Neural progenitor cell (in vitro differentiated cells): ENCODE data around the gene FXYD2. TPM values are rescaled to one million over a fixed set of nuclear protein-coding genes. Genes with fewer than 3 reads are reported as not detected.

ENCODE experiments used
- DNase-seq: peaks from one replicate; pipeline ENCODE4 v3.0.0-alpha.2; 2016; ENCODE audit warnings: low spot score
- H2AFZ ChIP-seq: fragments of 200-600 bp; sonication (generic); replicated peaks from 2 replicates; pipeline ENCODE4 v1.6.1; 2016; ENCODE audit warnings: antibody characterized with exemption
- H3F3A ChIP-seq: fragments of 200-600 bp; sonication (generic); 2 replicates; pipeline ENCODE4 v1.6.1; 2016; ENCODE audit warnings: antibody characterized with exemption, low read depth
- H3K27ac ChIP-seq: fragments of 200-600 bp; sonication (generic); 2 replicates; pipeline ENCODE4 v1.5.1; 2016; ENCODE audit warnings: mild to moderate bottlenecking
- H3K27me3 ChIP-seq: fragments of 200-600 bp; sonication (generic); 2 replicates; pipeline ENCODE4 v1.6.1; 2016; ENCODE audit warnings: mild to moderate bottlenecking, moderate library complexity
- H3K36me3 ChIP-seq: fragments of 200-600 bp; sonication (generic); 2 replicates; pipeline ENCODE4 v1.5.1; 2016
- H3K4me1 ChIP-seq: fragments of 200-600 bp; sonication (generic); 2 replicates; pipeline ENCODE4 v1.6.1; 2016; ENCODE audit warnings: mixed run types
- H3K4me2 ChIP-seq: fragments of 200-600 bp; sonication (generic); 2 replicates; pipeline ENCODE4 v1.6.1; 2016
- H3K4me3 ChIP-seq: fragments of 200-600 bp; sonication (generic); 2 replicates; pipeline ENCODE4 v1.5.1; 2016
- H3K79me2 ChIP-seq: fragments of 200-600 bp; sonication (generic); 2 replicates; pipeline ENCODE4 v1.6.1; 2016; ENCODE audit warnings: low read depth
- H3K9ac ChIP-seq: fragments of 200-600 bp; sonication (generic); 2 replicates; pipeline ENCODE4 v1.6.1; 2016
- H3K9me3 ChIP-seq: fragments of 200-600 bp; sonication (generic); 2 replicates; pipeline ENCODE4 v1.5.1; 2016; ENCODE audit warnings: low read depth
- H4K20me1 ChIP-seq: fragments of 200-600 bp; sonication (generic); 2 replicates; pipeline ENCODE4 v1.6.1; 2016; ENCODE audit warnings: low read depth
- H3K27ac Mint-ChIP-seq: 3 replicates; pipeline ENCODE4 v1.8.0; 2021; ENCODE audit warnings: mixed read lengths
- H3K27me3 Mint-ChIP-seq: 2 replicates; pipeline ENCODE4 v1.8.0; 2022; ENCODE audit warnings: low read depth, mild to moderate bottlenecking, inconsistent platforms, moderate library complexity, mixed read lengths; ENCODE audit not compliant: insufficient read depth
- H3K36me3 Mint-ChIP-seq: 3 replicates; pipeline ENCODE4 v1.8.0; 2021; ENCODE audit warnings: mixed read lengths
- H3K4me1 Mint-ChIP-seq: 3 replicates; pipeline ENCODE4 v1.8.0; 2021; ENCODE audit warnings: mixed read lengths
- H3K4me3 Mint-ChIP-seq: 3 replicates; pipeline ENCODE4 v1.8.0; 2021; ENCODE audit warnings: mild to moderate bottlenecking, moderate library complexity, mixed read lengths
- H3K9me3 Mint-ChIP-seq: 3 replicates; pipeline ENCODE4 v1.8.0; 2020; ENCODE audit warnings: mixed read lengths
- EZH2 ChIP-seq: fragments of 200-600 bp; sonication (generic); IDR thresholded peaks from 2 replicates; pipeline ENCODE4 v1.6.1; 2017; ENCODE audit warnings: antibody characterized with exemption, mild to moderate bottlenecking, moderate library complexity
- EZH2phosphoT487 ChIP-seq: fragments of 200-600 bp; sonication (generic); IDR thresholded peaks from 2 replicates; pipeline ENCODE4 v1.6.1; 2017; ENCODE audit warnings: antibody characterized with exemption
- total RNA-seq: library from RNA; depleted of rRNA; stranded (reverse); fragments of >200 nt; gene quantifications from 2 replicates; pipeline ENCODE4 v1.2.3, GENCODE V29; 2015; ENCODE audit warnings: low replicate concordance
- TF ChIP-seq, protein P1 (sequence below): fragments of 200-600 bp; sonication (generic); IDR thresholded peaks from 2 replicates; pipeline ENCODE4 v1.5.1; 2017; ENCODE audit warnings: antibody characterized with exemption, mild to moderate bottlenecking

Gene FXYD2
- total RNA-seq, 1 donor from 2014 or later: 1.9 TPM

DNA sequence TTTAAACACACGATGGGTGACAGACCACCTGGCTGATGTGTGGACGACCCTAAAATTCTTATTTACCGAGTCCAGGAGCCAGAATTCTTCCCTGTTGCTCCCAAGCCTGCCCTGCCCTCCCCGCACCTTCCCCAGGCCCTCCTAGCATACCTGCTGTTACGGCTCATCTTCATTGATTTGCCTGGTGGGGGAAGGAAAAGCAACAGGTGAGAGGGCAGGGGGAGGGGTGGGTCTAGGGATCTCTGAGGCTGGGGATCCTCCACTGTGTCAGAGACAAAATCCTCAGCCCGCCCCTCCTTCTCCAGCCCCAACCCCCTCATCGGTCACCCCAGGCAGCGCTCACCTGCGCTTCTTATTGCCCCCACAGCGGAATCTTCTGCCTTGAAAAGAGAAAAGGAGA is 4.0 kb downstream of the FXYD2 start:
- H3K4me3 Mint-ChIP-seq: no peak overlapping the region
- no peak overlapping the region for H3K27ac Mint-ChIP-seq
- Histone ChIP-seq H3K9ac (no peak overlapping the region), H3K36me3 (no peaks in the 10 kb centered on the region), H3K27me3 (no peaks in the 10 kb centered on the region), H4K20me1 (peaks cover 5% of the 10 kb centered on the region), H3F3A (peaks cover 21% of the 10 kb centered on the region), H3K4me3 (no peak overlapping the region), H3K4me2 (no peak overlapping the region), H3K9me3 (no peaks in the 10 kb centered on the region), H3K79me2 (no peaks in the 10 kb centered on the region), H3K27ac (no peak overlapping the region), H2AFZ (no peak overlapping the region), H3K4me1 (peaks cover 19% of the 10 kb centered on the region)
- no peaks in the 10 kb centered on the region for H3K36me3 Mint-ChIP-seq
- no peaks in the 10 kb centered on the region for H3K9me3 Mint-ChIP-seq
- peaks cover 4% of the 10 kb centered on the region for H3K27me3 Mint-ChIP-seq
- no peak for DNase-seq
- peaks cover 38% of the 10 kb centered on the region for H3K4me1 Mint-ChIP-seq
- TF ChIP-seq, protein P1, sequence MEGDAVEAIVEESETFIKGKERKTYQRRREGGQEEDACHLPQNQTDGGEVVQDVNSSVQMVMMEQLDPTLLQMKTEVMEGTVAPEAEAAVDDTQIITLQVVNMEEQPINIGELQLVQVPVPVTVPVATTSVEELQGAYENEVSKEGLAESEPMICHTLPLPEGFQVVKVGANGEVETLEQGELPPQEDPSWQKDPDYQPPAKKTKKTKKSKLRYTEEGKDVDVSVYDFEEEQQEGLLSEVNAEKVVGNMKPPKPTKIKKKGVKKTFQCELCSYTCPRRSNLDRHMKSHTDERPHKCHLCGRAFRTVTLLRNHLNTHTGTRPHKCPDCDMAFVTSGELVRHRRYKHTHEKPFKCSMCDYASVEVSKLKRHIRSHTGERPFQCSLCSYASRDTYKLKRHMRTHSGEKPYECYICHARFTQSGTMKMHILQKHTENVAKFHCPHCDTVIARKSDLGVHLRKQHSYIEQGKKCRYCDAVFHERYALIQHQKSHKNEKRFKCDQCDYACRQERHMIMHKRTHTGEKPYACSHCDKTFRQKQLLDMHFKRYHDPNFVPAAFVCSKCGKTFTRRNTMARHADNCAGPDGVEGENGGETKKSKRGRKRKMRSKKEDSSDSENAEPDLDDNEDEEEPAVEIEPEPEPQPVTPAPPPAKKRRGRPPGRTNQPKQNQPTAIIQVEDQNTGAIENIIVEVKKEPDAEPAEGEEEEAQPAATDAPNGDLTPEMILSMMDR: no peak
- TF ChIP-seq EZH2 (no peak), EZH2phosphoT487 (no peak)

DNA sequence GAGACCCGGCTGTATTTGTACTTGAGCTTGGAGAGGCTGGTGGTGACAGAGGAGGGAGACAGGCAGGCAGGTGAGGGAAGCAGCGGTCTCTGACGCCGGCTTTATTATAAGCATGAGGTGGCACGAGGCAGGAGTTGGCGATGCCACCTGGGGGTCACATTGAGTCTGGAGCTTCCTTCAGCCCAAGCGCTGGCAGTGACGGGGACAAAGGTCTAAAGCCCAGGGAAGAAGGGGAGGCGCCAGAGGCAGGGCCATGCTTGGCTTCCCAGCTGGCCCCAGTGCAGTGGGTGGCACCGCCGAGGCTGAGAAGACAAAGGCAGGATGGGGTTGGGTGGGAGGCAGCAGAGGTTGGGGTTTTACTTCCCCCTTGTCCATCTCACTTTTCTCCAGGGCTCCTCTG is 4.5 kb downstream of the FXYD2 start:
- no peaks in the 10 kb centered on the region for H3K27me3 ChIP-seq
- H3K9me3 Mint-ChIP-seq: no peaks in the 10 kb centered on the region
- no peak overlapping the region for H3K4me3 ChIP-seq
- H3K4me1 ChIP-seq: peaks cover 23% of the 10 kb centered on the region
- no peaks in the 10 kb centered on the region for H3K36me3 ChIP-seq
- H3K27ac Mint-ChIP-seq: no peak overlapping the region
- peaks cover 42% of the 10 kb centered on the region for H3K4me1 Mint-ChIP-seq
- no peak for DNase-seq
- H3K27me3 Mint-ChIP-seq: peaks cover 4% of the 10 kb centered on the region
- H3K36me3 Mint-ChIP-seq: no peaks in the 10 kb centered on the region
- H3K4me3 Mint-ChIP-seq: no peak overlapping the region
- no peak overlapping the region for H3K9ac ChIP-seq
- H3K79me2 ChIP-seq: no peaks in the 10 kb centered on the region
- no peaks in the 10 kb centered on the region for H3K9me3 ChIP-seq
- H4K20me1 ChIP-seq: peaks cover 5% of the 10 kb centered on the region
- no peak overlapping the region for H3K4me2 ChIP-seq
- H2AFZ ChIP-seq: no peak overlapping the region
- peaks cover 25% of the 10 kb centered on the region for H3F3A ChIP-seq
- no peak overlapping the region for H3K27ac ChIP-seq
- TF ChIP-seq EZH2: no peak
- TF ChIP-seq, protein P1: no peak
- no peak for TF ChIP-seq EZH2phosphoT487

DNA sequence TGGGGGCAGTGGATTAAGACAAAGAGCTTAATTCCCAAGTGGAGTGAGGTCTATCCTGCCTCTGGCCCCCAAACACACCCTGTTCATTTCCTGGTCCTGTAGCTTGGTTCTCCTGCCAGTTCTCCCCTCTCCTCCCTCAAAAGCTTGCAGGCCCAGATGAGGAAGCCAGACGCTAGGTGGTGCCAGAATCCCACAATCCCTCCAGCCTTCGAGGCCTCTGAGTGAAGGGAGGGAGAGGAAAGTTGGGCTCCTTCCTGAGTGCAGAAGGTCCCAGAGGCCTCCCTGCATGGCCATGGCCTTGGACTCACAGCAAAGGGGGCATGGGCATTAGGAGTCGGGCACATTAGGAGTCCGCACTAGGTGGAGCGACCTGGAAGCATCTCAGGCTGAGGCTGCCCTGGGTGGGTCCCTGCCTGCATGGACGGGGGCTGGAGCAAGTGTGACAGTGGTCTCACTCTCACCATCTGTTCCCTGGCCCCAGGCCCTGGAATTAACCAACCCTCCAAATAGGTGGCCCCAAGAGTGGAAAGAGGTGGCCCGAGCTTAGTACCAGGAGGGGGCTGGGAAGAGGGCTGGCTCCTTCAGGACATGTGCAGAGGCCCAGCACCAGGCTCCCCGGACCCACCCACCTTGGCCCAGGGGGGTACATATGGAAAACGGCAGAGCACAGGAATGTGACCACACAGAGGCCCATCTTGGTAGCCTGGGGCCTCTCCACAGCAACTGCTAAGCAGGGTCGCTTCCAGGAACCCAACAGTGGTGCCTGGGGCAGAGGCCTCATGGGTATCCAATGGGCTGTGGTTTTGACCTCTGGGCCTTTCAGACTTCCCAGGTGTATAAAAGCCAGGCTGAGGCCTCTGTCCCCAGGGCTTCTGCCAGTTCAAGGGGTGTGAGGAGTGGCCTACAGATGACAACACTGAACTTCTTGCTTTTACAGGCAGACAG is 5.2 kb downstream of the FXYD2 start:
- H3K9me3 Mint-ChIP-seq: no peaks in the 10 kb centered on the region
- peaks cover 5% of the 10 kb centered on the region for H4K20me1 ChIP-seq

More for the DNA sequence above, 5.2 kb downstream of the FXYD2 start:
- no peak overlapping the region for H3K4me2 ChIP-seq
- H3K27me3 ChIP-seq: no peaks in the 10 kb centered on the region
- H3K27ac ChIP-seq: no peak overlapping the region
- H2AFZ ChIP-seq: no peak overlapping the region
- H3K27ac Mint-ChIP-seq: no peak overlapping the region
- H3K79me2 ChIP-seq: no peaks in the 10 kb centered on the region
- peaks cover 49% of the 10 kb centered on the region for H3K4me1 Mint-ChIP-seq
- H3F3A ChIP-seq: peaks cover 31% of the 10 kb centered on the region
- DNase-seq: peak; percentile 83
- TF ChIP-seq EZH2phosphoT487 (no peak), EZH2 (no peak)
- TF ChIP-seq, protein P1: peak; percentile 77
- H3K4me3 Mint-ChIP-seq: no peak overlapping the region
- no peak overlapping the region for H3K9ac ChIP-seq
- no peaks in the 10 kb centered on the region for H3K36me3 ChIP-seq
- H3K36me3 Mint-ChIP-seq: no peaks in the 10 kb centered on the region
- H3K9me3 ChIP-seq: no peaks in the 10 kb centered on the region
- H3K4me3 ChIP-seq: no peak overlapping the region
- H3K4me1 ChIP-seq: peaks cover 30% of the 10 kb centered on the region
- peaks cover 6% of the 10 kb centered on the region for H3K27me3 Mint-ChIP-seq
